Chondrocyte (in vitro differentiated cells): ENCODE data around the gene INSL4. TPM values are rescaled to one million over a fixed set of nuclear protein-coding genes. Genes with fewer than 3 reads are reported as not detected.

ENCODE experiments used
- DNase-seq: peaks from one replicate; pipeline ENCODE4 v3.0.0; 2021; ENCODE audit warnings: mixed read lengths, low spot score
- H3K27ac Mint-ChIP-seq: one replicate; pipeline ENCODE4 v1.8.0; 2021; ENCODE audit warnings: mild to moderate bottlenecking, moderate library complexity, mixed read lengths; ENCODE audit not compliant: unreplicated experiment
- H3K27me3 Mint-ChIP-seq: 2 replicates; pipeline ENCODE4 v1.8.0; 2021; ENCODE audit warnings: low read depth, mixed read lengths
- H3K36me3 Mint-ChIP-seq: 2 replicates; pipeline ENCODE4 v1.8.0; 2021; ENCODE audit warnings: low read depth, mixed read lengths
- H3K4me1 Mint-ChIP-seq: 2 replicates; pipeline ENCODE4 v1.8.0; 2021; ENCODE audit warnings: low read depth, mild to moderate bottlenecking, mixed read lengths
- H3K4me3 Mint-ChIP-seq: one replicate; pipeline ENCODE4 v1.8.0; 2021; ENCODE audit warnings: mild to moderate bottlenecking, moderate library complexity, mixed read lengths; ENCODE audit not compliant: unreplicated experiment
- H3K9me3 Mint-ChIP-seq: 2 replicates; pipeline ENCODE4 v1.8.0; 2021; ENCODE audit warnings: low read depth, mixed read lengths
- total RNA-seq: library from RNA; stranded (reverse); gene quantifications from 3 replicates; pipeline ENCODE4 v1.2.1, GENCODE V29; 2021
- TF ChIP-seq, protein P1 (sequence below): fragments of 200-600 bp; sonication (generic); IDR thresholded peaks from 2 replicates; pipeline ENCODE4 v1.5.0; 2021; ENCODE audit warnings: antibody characterized with exemption, mild to moderate bottlenecking, moderate library complexity

Gene INSL4
- total RNA-seq, 1 donor from 2014 or later, result not detected

DNA sequence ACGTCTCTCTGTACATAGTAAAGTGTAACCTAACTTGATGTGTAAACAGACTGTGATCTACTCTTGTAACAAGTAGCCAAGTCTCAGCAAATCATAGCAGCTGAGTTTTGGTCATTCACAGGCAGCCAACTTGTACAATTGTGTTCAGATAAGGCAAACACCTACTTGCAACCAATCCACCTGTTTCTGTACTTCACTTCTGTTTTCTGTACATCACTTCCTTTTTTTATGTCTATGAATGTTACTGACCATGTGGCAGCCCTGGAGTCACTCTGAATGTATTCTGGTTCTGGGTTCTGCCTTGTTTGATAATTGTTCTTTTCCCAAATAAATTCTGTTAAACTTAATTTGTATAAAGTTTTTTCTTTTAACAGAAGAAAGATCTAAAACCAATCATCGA, 47.3 kb downstream of the INSL4 start:
- H3K36me3 Mint-ChIP-seq, result peaks cover 1% of the 10 kb centered on the region

More for the DNA sequence above, 47.3 kb downstream of the INSL4 start:
- H3K27me3 Mint-ChIP-seq, result no peaks in the 10 kb centered on the region
- H3K27ac Mint-ChIP-seq, result no peak overlapping the region
- peaks cover 13% of the 10 kb centered on the region for H3K9me3 Mint-ChIP-seq
- no peak for DNase-seq
- no peaks in the 10 kb centered on the region for H3K4me1 Mint-ChIP-seq
- no peak overlapping the region for H3K4me3 Mint-ChIP-seq
- TF ChIP-seq, protein P1, sequence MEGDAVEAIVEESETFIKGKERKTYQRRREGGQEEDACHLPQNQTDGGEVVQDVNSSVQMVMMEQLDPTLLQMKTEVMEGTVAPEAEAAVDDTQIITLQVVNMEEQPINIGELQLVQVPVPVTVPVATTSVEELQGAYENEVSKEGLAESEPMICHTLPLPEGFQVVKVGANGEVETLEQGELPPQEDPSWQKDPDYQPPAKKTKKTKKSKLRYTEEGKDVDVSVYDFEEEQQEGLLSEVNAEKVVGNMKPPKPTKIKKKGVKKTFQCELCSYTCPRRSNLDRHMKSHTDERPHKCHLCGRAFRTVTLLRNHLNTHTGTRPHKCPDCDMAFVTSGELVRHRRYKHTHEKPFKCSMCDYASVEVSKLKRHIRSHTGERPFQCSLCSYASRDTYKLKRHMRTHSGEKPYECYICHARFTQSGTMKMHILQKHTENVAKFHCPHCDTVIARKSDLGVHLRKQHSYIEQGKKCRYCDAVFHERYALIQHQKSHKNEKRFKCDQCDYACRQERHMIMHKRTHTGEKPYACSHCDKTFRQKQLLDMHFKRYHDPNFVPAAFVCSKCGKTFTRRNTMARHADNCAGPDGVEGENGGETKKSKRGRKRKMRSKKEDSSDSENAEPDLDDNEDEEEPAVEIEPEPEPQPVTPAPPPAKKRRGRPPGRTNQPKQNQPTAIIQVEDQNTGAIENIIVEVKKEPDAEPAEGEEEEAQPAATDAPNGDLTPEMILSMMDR, result no peak

Other genes with a start within 250 kb of the INSL4 start
- gene JAK2, start 246.1 kb upstream of the INSL4 start, total RNA-seq, result 15.8 to 17.5 TPM (median 16.6 TPM) in 3 replicates
- not detected in 3 replicates for gene INSL6, start 45.8 kb upstream of the INSL4 start, total RNA-seq
- gene RLN2, start 73.3 kb downstream of the INSL4 start, total RNA-seq, result not detected in 3 replicates
- not detected in 3 replicates for gene RLN1, start 108.5 kb downstream of the INSL4 start, total RNA-seq
- gene PLGRKT, start 206.5 kb downstream of the INSL4 start, total RNA-seq, result 11.1 to 16.6 TPM (median 13.5 TPM) in 3 replicates
- gene CD274, start 219.1 kb downstream of the INSL4 start, total RNA-seq, result 0.12 to 0.67 TPM in 2 of 3 replicates, not detected in the other